Fibroblast of skin of left quadriceps (primary cell): Measurements from ENCODE around the gene ZFPM1.

Experiments
- DNase-seq, 2 experiments: peaks; one replicate each; pipeline ENCODE4 v3.0.0-alpha.2; 2013; ENCODE audit warnings: low read depth in 2 of 2

ZFPM1 gene

DNA sequence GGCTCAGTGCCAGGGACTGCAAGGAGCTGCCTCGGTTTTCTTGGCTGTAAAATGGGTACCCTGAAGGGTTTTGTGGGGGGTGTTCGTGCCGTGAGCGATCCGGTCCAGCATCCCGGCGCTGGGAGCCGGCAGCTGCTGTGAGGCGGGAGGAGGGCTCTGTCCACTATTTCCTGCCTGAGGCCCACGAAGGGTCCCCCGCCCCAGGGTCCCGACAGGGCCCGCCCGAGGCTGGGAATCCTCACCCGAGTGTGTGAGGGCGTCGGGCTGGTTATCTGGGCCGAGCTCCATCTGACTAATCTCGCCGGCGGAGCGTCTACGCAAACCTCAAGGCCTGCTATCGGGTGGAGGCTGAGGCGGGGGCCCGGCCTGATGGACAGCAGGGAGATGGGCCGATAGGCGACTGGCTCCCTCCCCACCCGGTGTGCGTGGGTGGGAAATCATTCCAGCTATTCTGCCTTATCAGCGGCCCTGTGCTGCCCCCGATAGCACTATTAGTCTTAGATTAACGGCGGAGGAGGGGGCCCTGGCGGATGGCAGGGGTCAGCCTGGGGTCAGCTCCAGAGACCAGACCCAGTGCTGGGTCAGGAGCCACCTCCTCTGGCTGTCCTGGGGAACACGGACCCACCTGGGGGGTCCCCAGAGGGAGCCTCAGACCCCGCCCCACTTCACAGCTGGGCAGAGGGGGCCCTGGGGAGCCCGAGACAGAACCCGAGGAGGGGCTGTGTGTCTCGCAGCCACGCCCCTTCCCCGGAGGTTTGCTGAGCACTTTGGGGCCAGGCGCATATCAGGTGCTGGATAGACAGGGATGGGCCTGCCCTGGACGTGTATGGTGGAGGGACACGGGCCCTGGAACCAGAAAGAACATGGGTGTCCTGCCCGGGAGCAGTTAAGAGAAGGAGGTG, 44.7 kb downstream of the ZFPM1 start:
- no peak for DNase-seq

DNA sequence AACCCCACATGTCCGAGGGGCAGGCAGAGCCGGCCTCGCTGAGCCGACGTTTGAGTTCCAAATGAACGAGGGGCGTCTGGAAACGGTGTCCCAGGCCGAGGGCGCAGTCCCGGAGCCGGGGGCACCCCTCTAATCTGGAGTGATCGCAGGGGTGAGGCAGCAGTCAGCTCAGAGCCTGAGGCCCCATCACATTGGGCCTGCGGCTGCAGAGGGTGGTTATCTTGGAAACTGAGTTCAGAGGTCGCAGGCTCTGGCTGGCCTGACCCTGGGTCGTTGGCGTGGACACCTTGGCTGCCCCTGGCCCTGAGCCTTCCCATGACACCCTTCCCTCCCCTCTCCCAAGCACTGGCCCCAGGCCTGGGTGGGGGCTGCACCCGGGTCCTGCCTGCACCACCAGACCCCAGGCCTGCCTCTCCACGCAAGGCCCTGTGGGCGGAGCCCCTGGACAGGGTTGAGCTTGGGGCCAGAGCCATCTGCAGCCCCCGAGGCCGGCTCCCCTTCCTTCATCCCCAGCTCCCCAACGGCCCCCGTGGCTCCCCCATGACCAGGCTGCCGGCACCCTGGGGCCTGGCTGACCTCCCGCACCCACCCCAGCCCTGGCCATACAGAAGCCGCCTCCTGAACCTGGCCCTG, 45.6 kb downstream of the ZFPM1 start:
- no peak for DNase-seq

DNA sequence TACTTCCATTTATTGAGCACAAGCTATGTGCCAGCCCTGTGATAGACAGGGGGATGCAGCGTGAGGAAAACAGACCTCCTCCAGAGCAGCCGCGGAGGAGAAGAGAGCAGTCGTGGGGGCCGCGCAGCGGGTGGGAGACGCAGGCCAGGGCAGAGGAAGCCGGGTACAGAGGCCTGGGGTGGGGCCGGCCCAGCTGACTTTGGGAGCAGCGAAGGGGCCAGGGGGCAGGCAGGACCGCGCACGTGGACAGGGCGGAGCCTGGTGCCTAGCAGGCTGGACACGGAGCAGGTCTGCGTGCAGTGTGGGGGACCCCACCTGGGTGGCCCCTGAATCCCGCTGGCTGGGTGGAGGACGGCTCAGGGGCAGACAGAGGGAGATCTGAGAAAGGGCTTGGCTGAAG, 46.2 kb downstream of the ZFPM1 start:
- no peak for DNase-seq

DNA sequence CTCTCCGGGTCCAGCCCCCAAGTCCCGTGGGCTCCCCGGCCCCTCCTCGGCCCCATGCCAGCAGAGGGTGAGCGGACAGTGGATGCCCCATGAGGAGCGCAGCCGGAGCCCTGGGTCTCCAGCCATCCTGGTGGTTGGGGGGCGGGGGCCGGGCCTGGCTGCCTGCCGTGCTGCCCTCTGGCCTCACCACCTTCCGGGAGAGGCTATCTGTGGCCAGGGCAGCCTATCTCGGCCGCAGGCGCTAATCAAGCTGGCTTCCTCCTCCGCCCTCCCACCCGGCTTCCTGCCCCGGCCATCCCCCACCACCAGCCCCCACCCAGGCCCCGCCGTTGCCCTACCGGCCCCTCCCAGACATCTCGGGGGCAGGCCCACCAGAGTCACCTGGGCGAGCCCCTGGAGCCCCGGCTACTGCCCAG, 46.8 kb downstream of the ZFPM1 start:
- DNase-seq, result no peak

DNA sequence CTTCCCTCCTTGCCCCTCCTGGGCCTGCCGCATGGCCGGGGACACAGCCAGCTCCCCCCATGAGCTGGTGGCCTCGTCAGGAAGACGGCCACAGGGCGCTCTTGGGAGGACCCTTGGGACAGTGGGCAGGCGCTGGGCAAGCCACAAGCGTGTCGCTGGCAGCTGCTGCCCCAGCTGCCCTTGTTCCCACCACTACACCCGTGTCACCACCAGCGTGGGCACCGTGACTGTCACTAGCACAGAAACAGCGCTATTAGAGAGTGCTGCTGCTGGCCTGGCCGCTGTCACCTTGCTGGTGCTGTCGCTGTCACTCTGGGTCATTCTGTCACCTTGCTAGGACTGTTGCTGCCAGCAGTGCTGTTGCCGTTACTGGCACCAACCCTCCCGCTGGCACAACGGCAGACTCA, 47.2 kb downstream of the ZFPM1 start:
- DNase-seq, result no peak

DNA sequence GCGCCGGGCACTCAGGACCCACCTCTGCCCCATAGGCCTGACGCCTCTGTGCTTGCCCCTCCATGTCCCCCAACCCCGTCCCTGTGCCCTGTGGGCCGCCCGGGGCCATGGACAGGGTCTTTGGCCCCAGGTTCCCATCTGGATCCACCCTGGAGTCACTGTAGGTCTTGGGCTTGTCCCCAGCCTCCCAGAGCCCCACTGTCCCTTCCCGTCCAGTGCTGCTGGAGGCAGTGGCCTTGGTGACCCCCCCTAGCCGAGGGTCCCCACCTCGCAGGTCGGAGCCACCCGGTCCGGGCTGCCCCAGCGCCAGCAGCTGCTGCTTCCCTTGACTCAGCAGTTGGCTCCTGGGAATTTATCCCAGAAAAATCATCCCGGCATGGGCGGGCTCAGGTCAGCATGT, 49.3 kb downstream of the ZFPM1 start:
- DNase-seq, result no peak

DNA sequence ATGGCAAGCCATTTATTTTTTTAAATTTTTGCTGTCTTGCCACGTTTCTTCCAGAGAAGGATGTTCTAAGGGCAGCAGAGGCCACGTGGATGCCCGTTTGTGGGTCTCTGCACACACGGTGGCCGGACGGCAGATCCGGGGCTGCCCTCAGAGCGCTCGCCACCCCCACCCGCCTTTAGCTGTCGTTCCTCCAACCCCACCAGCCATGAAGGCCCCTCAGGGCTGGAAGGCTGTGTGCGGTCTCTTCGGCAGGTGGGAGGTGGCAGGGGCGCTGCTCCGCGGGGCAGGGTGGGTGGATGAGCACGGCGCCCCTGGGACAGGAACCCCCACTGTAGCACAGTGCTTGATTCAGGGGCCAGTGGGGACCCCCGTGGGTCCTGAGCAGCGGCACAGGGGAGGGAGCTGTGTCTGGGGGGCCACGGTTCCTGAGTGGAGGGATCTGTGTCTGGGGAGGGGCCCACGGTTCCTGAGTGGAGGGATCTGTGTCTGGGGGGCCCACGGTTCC, 49.7 kb downstream of the ZFPM1 start:
- no peak for DNase-seq

DNA sequence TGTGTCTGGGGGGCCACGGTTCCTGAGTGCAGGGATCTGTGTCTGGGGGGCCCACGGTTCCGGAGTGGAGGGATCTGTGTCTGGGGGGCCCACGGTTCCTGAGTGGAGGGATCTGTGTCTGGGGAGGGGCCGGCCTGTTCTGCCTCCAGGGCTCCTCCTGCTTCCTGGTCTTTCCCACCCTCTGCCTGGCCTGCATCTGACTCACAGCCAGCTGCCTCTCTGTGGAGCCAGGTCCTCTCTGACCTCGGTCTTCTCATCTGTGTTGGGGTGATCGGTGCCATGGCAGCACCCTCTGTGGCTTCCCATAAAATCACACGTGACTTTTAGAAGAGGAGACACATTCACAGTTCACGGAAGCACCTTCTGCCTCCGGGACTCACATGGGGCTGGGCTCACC, 50.3 kb downstream of the ZFPM1 start:
- DNase-seq, result no peak

DNA sequence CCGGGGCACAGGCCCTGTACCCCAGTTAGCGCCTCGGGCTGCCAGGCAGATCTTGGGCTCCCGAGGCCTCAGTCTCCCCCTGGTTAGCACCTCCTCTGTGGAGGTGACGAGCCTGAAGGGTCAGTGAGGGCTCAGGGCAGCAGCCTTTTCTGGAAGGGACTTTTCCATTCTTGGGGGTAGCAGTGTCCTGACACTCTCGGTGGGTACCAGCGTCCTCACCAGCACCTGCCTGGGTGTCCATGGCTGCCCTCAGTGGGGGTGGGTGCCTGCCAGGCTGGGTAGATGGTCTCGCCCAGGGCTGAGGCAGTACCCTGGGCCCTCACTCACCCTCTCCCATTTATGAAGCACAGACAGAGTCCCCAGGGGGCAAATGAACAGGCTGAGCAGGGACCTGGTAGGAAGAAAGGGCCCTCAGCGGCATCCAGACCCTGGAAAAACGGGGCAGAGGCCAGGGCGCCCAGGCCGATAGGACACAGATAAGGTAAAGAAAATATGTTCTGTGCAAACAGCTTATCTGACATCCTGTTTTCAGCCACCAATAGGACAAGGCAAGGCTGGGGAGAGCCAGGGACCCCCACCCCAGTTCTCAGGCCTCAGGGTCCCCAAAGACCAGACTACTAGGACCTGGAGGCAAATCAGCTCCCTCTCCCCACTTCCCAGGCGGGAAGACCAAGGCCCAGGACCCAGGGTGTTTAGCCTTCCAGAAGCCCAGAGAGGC, 50.9 kb downstream of the ZFPM1 start:
- no peak for DNase-seq

DNA sequence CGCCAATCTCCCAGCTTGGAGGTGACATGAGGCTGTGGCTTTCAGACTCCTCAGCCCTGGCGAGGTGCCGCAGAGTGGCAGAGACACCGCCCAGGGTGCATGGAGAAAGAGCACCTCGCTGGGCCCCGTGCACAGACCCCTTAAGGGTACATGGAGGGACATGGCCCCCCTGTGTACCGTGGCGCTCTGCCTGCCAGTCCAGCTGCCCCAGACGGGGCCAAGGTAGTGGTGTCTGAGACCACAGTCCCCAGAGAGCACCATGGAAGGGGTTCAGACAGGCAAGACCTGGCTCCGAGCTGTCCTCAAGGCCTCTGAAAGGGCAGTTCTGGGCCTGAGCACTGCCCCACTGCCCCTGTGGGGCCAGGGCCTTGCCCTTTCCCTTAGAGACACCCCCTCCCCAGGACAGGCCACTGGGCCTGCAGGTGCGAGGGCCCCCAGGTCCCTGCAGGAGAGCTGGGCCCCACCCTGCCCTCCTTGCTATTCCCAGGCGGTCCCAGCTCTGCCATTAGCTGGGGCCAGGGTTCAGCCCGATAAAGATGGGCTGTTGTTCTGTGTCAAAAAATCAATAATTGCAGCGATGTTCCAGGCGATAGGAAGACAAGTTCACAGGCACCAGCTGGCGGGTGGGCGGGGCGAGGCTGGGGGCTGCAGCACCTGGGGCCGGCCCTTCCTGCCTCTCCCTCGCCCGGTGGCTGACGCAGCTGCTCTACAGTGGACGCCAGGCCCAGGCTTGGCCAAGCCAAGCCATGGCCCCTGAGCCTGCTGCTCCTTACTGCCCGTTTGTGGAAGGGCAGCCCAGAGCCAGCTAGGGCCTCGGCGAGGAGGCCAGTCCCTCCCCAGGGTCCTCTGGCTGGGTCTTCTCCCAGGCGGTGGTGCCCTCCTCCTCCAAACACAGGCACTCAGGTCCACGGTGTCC, 51.7 kb downstream of the ZFPM1 start:
- DNase-seq, result no peak

DNA sequence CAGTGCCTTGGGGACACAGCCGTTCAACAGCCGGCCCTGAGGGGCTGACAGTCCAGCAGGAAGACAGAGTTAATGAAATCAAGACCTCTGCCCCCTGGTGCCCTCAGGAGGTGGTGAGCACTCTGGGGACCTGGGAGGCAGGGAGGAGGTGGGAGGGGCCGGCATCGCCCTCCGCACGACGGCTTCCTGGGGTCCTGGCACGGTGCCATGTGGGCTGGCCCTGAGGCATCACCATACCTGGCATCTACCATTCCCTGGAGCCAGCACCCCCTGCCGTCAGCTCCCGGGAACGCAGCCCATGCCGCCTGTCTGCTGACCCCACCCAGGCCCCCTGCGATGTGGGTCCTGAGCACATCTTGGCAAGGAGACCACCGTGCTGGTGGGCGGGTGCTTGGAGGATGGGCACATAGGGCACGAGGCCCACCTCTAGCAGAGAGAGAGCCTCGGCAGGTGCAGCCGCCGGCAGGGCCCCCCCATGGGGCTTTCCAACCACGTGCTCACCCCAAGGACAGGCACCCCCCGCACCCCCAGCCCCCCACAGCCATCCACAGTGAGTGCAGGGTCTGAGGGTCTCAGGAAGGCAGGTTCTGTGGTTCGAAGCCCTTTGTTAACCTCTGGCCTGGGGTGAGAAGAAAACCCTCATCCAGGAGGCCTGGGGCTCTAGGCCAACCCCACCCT, 52.5 kb downstream of the ZFPM1 start:
- no peak for DNase-seq

DNA sequence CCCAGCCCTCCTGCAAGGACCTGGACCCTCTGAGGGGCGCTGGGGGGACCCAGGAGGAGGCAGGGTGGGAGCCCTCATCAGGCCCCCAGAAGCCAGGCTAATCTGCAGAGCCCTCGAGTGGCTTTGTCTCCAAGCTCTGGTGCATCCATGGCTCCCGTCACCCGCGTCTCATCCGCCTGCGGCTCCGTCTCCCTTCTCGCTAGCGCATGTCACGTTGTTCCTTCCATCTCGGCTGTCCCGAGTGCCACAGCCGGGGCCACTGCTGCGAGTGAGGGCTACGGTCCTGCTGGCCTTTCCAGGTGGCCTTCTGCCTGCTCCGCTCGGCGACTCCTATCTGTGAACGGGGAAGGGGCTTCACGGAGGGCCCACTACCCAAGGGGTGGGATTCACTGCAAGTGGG, 53.6 kb downstream of the ZFPM1 start:
- DNase-seq, result no peak

DNA sequence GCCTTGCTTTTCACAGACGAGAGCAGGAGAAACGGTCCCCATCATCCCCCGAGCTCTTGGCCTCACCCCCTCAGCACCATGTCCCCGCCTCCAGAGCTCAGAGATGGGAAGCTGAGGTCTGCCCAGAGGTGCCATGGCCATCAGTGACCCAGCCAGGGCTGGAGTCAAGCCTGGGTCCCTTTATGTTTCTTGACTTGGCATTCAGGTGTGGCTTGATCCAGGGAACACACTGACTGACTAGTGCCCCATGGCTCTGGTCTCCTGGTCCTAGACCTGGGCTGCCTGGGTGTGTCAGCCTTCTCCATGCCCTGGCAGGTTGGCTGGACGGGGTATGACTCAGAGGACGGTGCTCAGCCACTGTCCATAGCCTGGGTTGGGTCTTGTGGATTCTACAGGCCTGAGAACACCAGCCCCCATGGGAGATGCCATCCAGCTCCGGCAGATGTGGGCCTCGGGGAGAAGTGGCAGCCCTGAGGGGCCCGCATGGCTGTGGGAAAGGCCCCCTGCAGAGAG, 54.2 kb downstream of the ZFPM1 start:
- no peak for DNase-seq

DNA sequence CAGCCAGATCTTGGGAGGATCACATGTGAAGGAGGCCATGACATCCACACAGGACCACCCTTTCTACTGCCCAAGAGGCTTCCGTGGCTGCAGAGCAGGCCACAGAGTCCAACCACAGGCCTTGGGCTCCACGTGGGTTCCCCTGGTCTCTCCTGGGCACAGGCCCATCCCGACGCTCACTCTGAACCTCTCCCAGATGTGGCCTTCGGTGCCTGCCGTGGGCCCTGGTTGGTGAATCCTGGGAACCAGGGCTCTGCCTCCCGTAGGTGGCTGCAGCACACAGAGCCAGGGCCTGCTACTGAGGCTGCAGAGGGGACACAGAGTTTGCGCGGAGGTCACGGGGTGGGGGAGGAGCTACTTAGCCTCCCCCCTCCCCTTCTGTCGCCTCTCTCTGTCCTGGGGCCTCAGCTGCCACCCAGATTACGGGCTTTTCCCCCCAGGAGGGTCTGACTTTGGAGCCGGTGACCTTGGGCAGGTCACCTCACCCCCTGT, 55.3 kb downstream of the ZFPM1 start:
- no peak for DNase-seq

DNA sequence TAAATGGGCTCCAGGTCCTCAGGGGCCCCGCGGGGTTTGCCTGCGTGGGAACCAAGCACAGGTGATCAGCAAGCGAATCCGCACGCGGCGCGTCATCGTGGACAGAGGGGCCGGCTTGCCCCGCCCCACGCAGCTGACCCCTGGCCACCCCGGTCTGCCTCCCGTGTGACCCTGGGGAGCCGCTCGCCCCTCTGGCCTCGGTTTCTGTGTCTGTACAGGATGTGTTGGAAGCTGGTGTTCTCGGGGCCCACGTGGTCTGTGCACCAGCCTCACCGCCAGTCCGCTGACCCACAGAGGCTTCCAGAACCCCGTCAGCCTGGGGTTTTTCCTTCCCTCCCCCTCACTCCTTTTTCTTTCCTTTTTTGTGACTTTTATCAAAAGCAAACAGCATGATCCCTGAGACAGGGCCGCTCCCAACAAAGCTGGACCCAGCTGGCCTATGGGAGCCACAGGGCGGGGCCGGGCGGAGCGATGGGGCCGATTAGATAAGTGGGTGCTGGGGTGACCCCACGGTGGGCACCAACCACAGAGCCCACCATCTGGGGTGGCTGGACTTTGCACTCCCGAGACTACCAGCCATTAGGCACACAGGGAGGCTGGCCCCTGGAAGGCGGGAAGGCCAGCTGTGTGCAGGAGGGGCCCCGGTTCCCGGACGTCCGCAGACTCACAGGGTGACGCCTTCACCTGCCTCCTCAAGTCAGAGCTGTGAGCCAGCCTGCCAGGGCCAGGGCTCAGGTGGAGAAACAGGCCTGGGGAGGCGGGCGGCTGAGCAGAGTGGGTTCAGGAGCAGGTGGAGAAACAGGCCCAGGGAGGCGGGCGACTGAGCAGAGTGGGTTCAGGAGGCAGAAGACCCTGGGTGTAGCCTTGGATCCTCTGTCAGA, 56.0 kb downstream of the ZFPM1 start:
- DNase-seq, result no peak

DNA sequence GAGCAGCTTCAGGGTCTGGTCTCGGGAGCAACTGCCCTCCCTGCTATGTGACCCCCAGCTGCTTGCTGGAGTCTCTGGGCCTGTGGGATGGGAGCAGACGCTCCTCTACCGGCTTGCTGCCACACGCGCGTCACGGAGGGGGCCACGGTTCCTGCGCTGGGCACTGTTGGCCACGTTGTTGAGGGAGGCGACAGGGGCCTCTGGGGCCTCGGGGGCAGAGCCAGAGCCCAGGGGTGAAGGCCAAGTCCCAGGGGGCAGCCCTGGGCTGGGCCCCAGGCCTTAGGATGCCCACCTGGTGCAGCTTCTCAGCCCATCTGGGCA, 56.6 kb downstream of the ZFPM1 start:
- DNase-seq, result no peak

DNA sequence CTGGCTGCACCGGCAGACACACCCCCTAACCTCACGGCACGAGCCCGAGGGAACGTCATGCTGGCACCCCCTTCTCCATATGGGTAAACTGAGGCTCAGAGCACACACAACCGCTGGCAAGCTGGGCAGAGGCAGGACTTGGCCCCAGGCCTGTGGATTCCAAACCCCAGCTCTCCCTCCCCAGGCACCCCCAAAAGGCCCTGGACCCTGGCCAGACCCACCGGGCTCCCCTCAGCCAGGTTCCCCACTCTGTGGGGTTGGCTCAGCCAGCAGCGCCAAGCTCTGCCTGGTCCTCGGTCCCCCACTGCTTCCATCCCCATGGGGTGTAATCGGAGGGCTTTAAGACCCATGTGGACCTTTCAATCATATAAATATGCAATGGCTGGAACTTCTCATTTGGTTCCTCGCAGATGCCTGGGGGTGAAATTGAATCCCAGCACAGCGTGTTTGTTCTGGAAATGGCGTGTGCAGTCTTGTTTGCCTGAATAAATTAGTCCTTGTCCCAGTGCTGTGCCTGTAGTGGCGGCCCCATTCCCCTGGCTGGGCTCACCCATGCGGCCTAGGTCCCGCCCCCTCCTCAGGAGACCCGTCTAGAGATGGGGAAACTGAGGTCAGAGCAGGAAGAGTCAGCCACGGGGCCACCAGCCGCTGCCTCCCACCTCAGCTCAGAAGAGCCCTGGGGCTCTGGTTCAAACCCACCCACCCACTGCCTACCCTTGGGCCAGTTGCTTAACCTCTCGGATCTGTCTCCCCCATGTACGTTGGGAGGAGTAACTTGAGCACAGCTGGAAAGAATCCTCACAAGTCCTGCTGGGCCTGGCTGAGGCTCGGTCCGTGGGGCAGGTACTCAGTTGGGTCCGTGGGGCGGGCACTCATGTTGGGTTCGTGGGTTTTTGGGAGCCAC, 57.3 kb downstream of the ZFPM1 start:
- no peak for DNase-seq

DNA sequence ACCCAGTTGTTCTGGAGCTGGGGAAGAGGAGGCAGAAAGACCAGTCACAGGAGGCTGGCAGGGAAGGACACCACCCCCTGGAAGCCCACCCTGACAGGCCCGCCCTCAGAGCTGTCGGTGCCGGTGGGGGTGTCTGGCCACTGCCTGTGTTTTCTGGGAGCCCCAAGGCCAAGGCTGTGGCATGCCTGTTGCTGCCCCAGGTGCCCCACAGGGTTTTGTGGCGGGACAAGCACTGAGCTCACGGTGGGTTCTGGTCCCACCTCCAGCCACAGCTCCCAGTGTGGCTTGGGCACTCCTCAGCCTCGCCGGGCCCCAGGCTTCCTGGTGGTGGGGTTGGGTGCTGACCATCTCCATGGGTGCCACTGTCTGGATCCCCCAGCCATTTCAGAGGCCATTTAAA, 58.0 kb downstream of the ZFPM1 start:
- no peak for DNase-seq

DNA sequence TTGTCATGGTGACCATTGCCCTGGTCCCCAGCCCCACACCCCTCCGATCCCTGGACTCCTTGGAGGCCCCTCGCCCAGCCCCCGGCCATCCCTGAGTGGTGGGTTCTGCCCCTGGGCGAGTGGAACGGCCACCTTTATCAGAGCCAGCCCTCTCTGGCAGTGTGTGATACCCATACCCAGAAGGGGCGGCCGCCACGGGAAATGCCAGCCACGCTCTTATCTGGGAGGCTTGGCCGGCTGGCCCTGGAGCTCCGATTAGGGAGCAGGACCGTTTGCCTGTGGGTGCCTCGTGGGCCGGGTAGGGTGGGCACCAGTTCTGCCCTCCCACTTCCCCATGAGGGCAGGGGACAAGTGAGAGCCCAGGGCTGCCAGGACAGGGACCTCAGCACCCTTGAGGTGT, 58.8 kb downstream of the ZFPM1 start:
- no peak for DNase-seq
